Stimulated activated memory B cell treated with anti-CD40 and anti-IgM and Interleukin-4, amounts not matched to agents 10 μg/mL and 1 μg/mL and 100 μg/mL, for 72 hours (primary cell): ENCODE measurements around the gene DRG1.
"Not testable (repeated sequence)": the region's sequence is repeated elsewhere in the genome, so short reads cannot be mapped to it uniquely, and the experiment has no call there.

Experiments used
- ATAC-seq: fragments of 150-1000 bp; cut with Tn5 transposase; 2 replicates; pipeline ENCODE4 v1.10.0; 2021
- H3K27ac Mint-ChIP-seq: one replicate; pipeline ENCODE4 v1.8.0; 2022; ENCODE audit warnings: mild to moderate bottlenecking, mixed read lengths
- H3K27me3 Mint-ChIP-seq: one replicate; pipeline ENCODE4 v1.8.0; 2022; ENCODE audit warnings: mixed read lengths
- H3K36me3 Mint-ChIP-seq: one replicate; pipeline ENCODE4 v1.8.0; 2022; ENCODE audit warnings: mixed read lengths
- H3K4me1 Mint-ChIP-seq: one replicate; pipeline ENCODE4 v1.8.0; 2022; ENCODE audit warnings: mixed read lengths
- H3K4me3 Mint-ChIP-seq: one replicate; pipeline ENCODE4 v1.8.0; 2022; ENCODE audit warnings: mild to moderate bottlenecking, moderate library complexity, mixed read lengths
- H3K9me3 Mint-ChIP-seq: one replicate; pipeline ENCODE4 v1.8.0; 2022; ENCODE audit warnings: mixed read lengths

DRG1 gene

GRCh38 chr22:31399211-31400022 lies at the start of gene DRG1:
Gene DRG1, plus strand, starts transcription at chr22:31399604. Its CDS starts 80 bp downstream, at chr22:31399684.
- Mint-ChIP-seq H3K9me3 (no peaks in the 10 kb centered on the region), H3K4me3 (peak within 1 kb of the TSS; percentile 89), H3K4me1 (peaks cover 9% of the 10 kb centered on the region), H3K27me3 (no peaks in the 10 kb centered on the region), H3K36me3 (peaks cover 11% of the 10 kb centered on the region), H3K27ac (peak within 1 kb of the TSS; percentile 94)
- ATAC-seq: peak; percentile 100

- no peak for ATAC-seq
- no peaks in the 10 kb centered on the region for H3K9me3 Mint-ChIP-seq
- no peak overlapping the region for H3K27ac Mint-ChIP-seq
- H3K4me3 Mint-ChIP-seq: no peak overlapping the region
- no peaks in the 10 kb centered on the region for H3K27me3 Mint-ChIP-seq
- peaks cover 11% of the 10 kb centered on the region for H3K4me1 Mint-ChIP-seq
- H3K36me3 Mint-ChIP-seq: no peaks in the 10 kb centered on the region
These were observed 49.4 kb upstream of the DRG1 start for GRCh38 chr22:31349960-31350359.

DNA sequence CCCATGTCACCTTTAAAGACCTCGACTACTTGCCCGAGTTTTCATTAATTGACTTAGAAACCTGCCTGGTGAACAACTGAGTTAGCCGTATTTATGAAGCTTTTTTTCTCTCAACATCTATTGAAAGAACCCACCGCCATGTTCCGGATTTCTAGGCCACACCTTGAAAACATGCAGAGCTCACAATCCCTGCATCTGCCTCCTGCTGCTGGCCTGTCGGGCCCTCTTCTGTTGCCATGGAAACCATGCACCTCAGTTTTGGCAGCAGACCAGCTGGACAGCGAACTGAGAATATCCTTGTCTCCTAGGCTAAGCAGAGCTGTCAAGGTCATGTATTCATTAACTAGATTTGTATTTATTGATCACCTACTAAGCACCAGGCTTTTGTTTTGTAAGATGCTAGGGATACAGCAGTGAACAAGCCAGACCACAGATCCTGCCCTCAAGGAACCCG lies 49.0 kb upstream of the DRG1 start:
- Mint-ChIP-seq H3K36me3 (no peaks in the 10 kb centered on the region), H3K4me3 (no peak overlapping the region), H3K4me1 (peaks cover 6% of the 10 kb centered on the region), H3K27ac (no peak overlapping the region), H3K27me3 (no peaks in the 10 kb centered on the region), H3K9me3 (no peaks in the 10 kb centered on the region)
- ATAC-seq: no peak

- H3K27ac Mint-ChIP-seq: no peak overlapping the region
- H3K9me3 Mint-ChIP-seq: no peaks in the 10 kb centered on the region
- H3K36me3 Mint-ChIP-seq: no peaks in the 10 kb centered on the region
- ATAC-seq: no peak
- no peak overlapping the region for H3K4me3 Mint-ChIP-seq
- no peaks in the 10 kb centered on the region for H3K27me3 Mint-ChIP-seq
- H3K4me1 Mint-ChIP-seq: no peaks in the 10 kb centered on the region
These were observed 44.9 kb upstream of the DRG1 start for GRCh38 chr22:31354515-31354914.

DNA sequence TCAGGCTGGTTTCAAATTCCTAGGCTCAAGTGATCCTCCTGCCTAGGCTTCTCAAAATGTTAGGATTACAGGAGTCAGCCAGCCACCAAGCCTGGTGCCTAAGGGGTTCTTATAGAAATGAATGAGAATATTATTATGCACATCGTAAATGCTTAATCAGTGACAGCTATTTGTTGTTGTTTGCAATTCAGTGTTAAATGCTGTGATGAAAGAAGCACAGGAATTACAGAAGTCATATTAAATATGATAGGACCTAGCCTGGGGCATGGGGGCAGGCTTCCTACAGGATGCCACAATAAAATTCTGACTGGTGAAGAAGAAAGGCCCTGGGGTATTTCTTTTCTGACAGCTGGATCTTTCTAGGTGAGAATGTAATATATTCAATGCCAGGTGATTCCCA lies 39.4 kb upstream of the DRG1 start:
- H3K9me3 Mint-ChIP-seq: no peaks in the 10 kb centered on the region
- H3K36me3 Mint-ChIP-seq: no peaks in the 10 kb centered on the region
- peaks cover 2% of the 10 kb centered on the region for H3K4me1 Mint-ChIP-seq
- no peak overlapping the region for H3K27ac Mint-ChIP-seq
- no peak overlapping the region for H3K4me3 Mint-ChIP-seq
- H3K27me3 Mint-ChIP-seq: no peaks in the 10 kb centered on the region
- no peak for ATAC-seq

GRCh38 chr22:31361743-31362142 lies 37.7 kb upstream of the DRG1 start:
- no peaks in the 10 kb centered on the region for H3K9me3 Mint-ChIP-seq
- H3K27ac Mint-ChIP-seq: no peak overlapping the region
- ATAC-seq: no peak
- H3K27me3 Mint-ChIP-seq: no peaks in the 10 kb centered on the region
- peaks cover 6% of the 10 kb centered on the region for H3K4me1 Mint-ChIP-seq
- H3K36me3 Mint-ChIP-seq: no peaks in the 10 kb centered on the region
- no peak overlapping the region for H3K4me3 Mint-ChIP-seq

DNA sequence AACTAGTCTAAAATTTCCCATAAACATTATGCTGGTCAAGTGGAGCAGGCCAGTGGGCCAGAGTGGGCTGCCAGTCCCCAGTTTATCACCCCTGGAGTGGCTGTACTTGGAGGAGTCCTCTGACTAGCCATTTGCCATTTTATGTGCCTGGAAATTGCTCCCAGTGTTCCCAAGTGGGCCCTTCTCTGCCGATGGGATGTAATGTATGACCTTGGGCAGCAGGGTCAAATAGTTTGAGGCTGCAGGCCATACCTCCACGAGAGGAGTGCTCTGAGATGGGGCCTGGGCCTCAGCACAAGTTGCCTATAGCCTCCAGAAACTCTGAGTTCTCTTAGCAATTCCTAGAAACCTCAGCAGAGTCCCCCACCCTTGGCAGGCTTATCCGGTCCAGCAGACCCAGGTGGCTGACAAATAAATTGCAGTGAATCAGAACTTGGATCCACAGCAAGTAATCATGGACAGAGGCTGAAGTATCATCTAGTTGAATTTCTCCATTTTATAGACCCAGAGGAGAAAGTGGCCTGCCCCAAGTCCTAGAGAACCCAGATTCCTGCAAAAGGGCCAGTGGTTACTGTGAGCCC lies 35.4 kb upstream of the DRG1 start:
- H3K27me3 Mint-ChIP-seq: no peaks in the 10 kb centered on the region
- peaks cover 6% of the 10 kb centered on the region for H3K4me1 Mint-ChIP-seq
- H3K4me3 Mint-ChIP-seq: no peak overlapping the region
- H3K27ac Mint-ChIP-seq: no peak overlapping the region
- no peak for ATAC-seq
- no peaks in the 10 kb centered on the region for H3K36me3 Mint-ChIP-seq
- H3K9me3 Mint-ChIP-seq: no peaks in the 10 kb centered on the region

GRCh38 chr22:31367426-31367825 lies 32.0 kb upstream of the DRG1 start:
- Mint-ChIP-seq H3K27ac (no peak overlapping the region), H3K4me3 (no peak overlapping the region), H3K9me3 (no peaks in the 10 kb centered on the region), H3K27me3 (no peaks in the 10 kb centered on the region), H3K36me3 (no peaks in the 10 kb centered on the region), H3K4me1 (peaks cover 6% of the 10 kb centered on the region)
- ATAC-seq: no peak

DNA sequence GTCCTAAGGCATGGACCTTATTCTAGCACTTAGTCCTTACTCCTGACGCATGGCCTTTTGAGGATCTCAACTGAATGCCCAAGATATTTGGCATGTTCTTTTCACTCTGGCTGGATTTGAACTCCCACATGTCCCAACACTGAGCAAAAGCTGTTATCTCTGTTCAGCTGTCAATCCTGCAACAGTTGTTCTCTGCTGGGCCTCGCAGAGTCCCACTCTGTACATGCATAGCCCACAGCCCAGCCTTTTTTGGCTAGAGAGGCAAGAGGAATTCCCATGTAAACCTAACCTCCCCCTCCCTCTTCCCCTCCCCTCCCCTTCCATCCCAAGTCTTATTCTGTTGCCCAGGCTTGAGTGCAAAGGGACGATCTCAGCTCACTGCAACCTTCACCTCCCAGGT lies 21.8 kb upstream of the DRG1 start:
- Mint-ChIP-seq H3K4me3 (no peak overlapping the region), H3K27ac (no peak overlapping the region), H3K9me3 (no peaks in the 10 kb centered on the region), H3K27me3 (peaks cover 10% of the 10 kb centered on the region), H3K4me1 (no peaks in the 10 kb centered on the region), H3K36me3 (no peaks in the 10 kb centered on the region)
- no peak for ATAC-seq

GRCh38 chr22:31378123-31378522 lies 21.3 kb upstream of the DRG1 start:
- no peak for ATAC-seq
- no peak overlapping the region for H3K4me3 Mint-ChIP-seq
- H3K9me3 Mint-ChIP-seq: no peaks in the 10 kb centered on the region
- H3K4me1 Mint-ChIP-seq: no peaks in the 10 kb centered on the region
- H3K27ac Mint-ChIP-seq: no peak overlapping the region
- peaks cover 10% of the 10 kb centered on the region for H3K27me3 Mint-ChIP-seq
- H3K36me3 Mint-ChIP-seq: no peaks in the 10 kb centered on the region

GRCh38 chr22:31378651-31379050 lies 20.8 kb upstream of the DRG1 start:
- H3K9me3 Mint-ChIP-seq, H3K4me3 Mint-ChIP-seq, H3K4me1 Mint-ChIP-seq, H3K27ac Mint-ChIP-seq, H3K27me3 Mint-ChIP-seq, ATAC-seq, H3K36me3 Mint-ChIP-seq: not testable (repeated sequence)

DNA sequence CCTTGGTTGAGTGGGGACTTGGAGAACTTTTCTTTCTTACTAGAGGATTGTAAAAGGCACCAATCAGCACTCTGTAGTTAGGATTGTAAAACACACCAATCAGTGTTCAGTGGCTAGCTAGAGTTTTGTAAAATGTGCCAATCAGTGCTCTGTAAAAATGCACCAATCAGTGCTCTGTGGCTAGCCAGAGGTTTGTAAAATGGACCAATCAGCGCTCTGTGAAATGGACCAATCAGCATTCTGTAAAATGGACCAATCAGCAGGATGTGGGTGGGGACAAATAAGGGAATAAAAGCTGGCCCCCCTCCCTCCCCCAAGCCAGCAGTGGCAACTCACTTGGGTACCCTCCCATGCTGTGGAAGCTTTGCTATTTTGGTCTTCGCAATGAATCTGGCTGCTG lies 5.5 kb upstream of the DRG1 start:
- no peak overlapping the region for H3K4me3 Mint-ChIP-seq
- no peaks in the 10 kb centered on the region for H3K9me3 Mint-ChIP-seq
- ATAC-seq: no peak
- no peaks in the 10 kb centered on the region for H3K27me3 Mint-ChIP-seq
- H3K27ac Mint-ChIP-seq: no peak overlapping the region
- no peaks in the 10 kb centered on the region for H3K4me1 Mint-ChIP-seq
- H3K36me3 Mint-ChIP-seq: no peaks in the 10 kb centered on the region

DNA sequence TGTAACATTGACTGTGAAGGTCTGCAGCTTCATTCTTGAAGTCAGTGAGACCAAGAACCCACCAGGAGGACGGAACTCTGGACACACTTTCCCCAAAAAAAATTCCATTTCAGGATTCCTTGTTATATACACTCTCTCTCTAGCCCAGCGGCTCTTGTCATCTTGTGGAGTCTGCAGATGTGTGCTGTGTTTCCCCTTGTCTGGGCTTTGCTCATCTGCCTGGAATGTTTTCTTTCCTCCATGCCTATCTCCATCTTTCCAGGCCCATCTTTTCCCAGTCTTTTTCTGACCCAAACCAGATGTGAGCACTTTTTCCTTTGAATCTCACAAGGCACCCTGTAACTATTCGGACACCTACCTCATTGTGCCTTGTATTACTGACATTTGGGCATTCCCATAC lies 5.1 kb upstream of the DRG1 start:
- no peak overlapping the region for H3K27ac Mint-ChIP-seq
- H3K36me3 Mint-ChIP-seq: no peaks in the 10 kb centered on the region
- no peak for ATAC-seq

DNA sequence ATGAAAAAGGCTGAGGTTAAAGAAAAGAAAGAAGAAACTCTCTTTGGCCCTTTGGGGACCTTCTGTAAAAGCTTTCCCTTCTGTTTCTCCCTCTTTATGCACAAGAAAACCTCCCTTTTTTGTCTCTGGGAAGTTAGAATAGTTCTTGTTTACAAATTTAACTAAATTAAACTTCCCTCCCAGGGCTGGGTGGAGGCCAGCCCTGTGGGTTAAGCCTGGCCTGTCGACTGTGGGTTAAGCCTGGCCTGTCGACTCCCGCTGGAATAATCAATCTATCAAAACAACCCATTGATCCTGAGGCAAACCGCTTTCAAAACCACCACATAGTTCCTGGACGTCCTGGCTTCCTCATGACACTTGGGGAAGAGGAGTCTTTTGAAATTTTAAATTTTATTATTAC lies 1.2 kb upstream of the DRG1 start:
- H3K4me1 Mint-ChIP-seq: peaks cover 9% of the 10 kb centered on the region
- no peaks in the 10 kb centered on the region for H3K9me3 Mint-ChIP-seq
- H3K4me3 Mint-ChIP-seq: no peak overlapping the region
- ATAC-seq: no peak
- H3K36me3 Mint-ChIP-seq: peaks cover 5% of the 10 kb centered on the region
- H3K27ac Mint-ChIP-seq: no peak overlapping the region
- no peaks in the 10 kb centered on the region for H3K27me3 Mint-ChIP-seq

More for the DNA sequence above, 5.1 kb upstream of the DRG1 start:
- Mint-ChIP-seq H3K4me3 (no peak overlapping the region), H3K9me3 (no peaks in the 10 kb centered on the region), H3K27me3 (no peaks in the 10 kb centered on the region), H3K4me1 (no peaks in the 10 kb centered on the region)

GRCh38 chr22:31400023-31400397 lies 606 bp downstream of the DRG1 start:
- Mint-ChIP-seq H3K27me3 (no peaks in the 10 kb centered on the region), H3K9me3 (no peaks in the 10 kb centered on the region), H3K4me1 (peaks cover 9% of the 10 kb centered on the region), H3K36me3 (peaks cover 11% of the 10 kb centered on the region), H3K4me3 (peak overlapping the region; percentile 89), H3K27ac (peak overlapping the region; percentile 94)
- ATAC-seq: no peak

GRCh38 chr22:31402350-31402749 lies 2.9 kb downstream of the DRG1 start:
- Mint-ChIP-seq H3K36me3 (peaks cover 32% of the 10 kb centered on the region), H3K4me1 (peaks cover 18% of the 10 kb centered on the region)
- H3K27me3 Mint-ChIP-seq, H3K27ac Mint-ChIP-seq, H3K9me3 Mint-ChIP-seq, ATAC-seq, H3K4me3 Mint-ChIP-seq: not testable (repeated sequence)
